Measurements from ENCODE around the gene DOLPP1.

- no peak for TF ChIP-seq POLR2A (IDR thresholded peaks at IDR 0.05)
- TF ChIP-seq CTCF (IDR thresholded peaks at IDR 0.05): no peak
Measured at GRCh38 chr9:129113645-129114304, 32.9 kb downstream of the DOLPP1 start.
